GM19372 (cell line): ENCODE measurements around the gene TXLNG.
"Not testable (repeated sequence)": the region's sequence is repeated elsewhere in the genome, so short reads cannot be mapped to it uniquely, and the experiment has no call there.

Source experiments
- ATAC-seq: cut with Tn5 transposase; IDR thresholded peaks from one replicate; pipeline ENCODE4 v1.9.1; 2021; ENCODE audit warnings: mild to moderate bottlenecking, low read depth, moderate library complexity; ENCODE audit not compliant: unreplicated experiment

The TXLNG gene

DNA sequence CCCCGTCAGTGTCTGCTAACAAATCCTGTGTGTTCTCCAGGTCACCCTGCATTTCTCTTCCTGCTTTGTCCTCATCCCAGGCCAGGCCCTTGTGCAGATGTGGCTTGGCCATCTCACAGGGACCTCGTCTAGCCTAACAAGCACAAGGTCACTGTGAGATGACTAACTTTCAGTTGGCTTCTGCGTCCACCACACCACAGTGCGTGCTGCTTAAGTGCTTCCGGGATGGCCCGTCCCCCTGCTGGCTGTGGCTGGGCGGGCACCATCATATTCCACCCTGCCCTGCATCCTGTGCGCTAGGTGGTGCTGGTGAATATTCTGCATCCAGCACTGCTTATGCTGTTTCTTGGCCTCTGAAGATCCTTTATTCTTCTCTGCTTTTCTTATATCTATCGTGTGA, 50.1 kb downstream of the TXLNG start:
- no peak for ATAC-seq

GRCh38 chrX:16838202-16839066, 52.2 kb downstream of the TXLNG start:
- ATAC-seq = no peak

GRCh38 chrX:16839219-16839851, 53.1 kb downstream of the TXLNG start:
- ATAC-seq = no peak

- no peak for ATAC-seq
Observed at GRCh38 chrX:16839852-16840460, 53.7 kb downstream of the TXLNG start.

DNA sequence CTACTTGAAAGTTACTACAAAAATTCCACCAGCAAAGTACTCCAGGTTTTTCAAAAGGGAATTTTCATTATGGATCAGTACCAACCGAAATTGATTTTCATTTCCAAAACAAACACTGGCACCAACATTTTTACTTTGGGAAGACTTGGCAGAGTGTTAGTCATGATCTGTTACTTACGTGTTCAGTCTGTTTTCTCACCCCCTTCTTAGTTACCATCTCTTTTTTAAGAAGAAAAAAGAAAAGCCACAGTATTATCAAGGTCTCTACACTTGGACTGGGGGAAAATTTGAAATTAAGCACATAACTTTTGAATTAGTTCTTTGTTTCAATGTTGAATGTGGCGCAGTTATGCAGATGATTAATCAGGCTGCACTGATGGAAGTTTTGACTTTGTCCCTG, 56.4 kb downstream of the TXLNG start:
- ATAC-seq = no peak

DNA sequence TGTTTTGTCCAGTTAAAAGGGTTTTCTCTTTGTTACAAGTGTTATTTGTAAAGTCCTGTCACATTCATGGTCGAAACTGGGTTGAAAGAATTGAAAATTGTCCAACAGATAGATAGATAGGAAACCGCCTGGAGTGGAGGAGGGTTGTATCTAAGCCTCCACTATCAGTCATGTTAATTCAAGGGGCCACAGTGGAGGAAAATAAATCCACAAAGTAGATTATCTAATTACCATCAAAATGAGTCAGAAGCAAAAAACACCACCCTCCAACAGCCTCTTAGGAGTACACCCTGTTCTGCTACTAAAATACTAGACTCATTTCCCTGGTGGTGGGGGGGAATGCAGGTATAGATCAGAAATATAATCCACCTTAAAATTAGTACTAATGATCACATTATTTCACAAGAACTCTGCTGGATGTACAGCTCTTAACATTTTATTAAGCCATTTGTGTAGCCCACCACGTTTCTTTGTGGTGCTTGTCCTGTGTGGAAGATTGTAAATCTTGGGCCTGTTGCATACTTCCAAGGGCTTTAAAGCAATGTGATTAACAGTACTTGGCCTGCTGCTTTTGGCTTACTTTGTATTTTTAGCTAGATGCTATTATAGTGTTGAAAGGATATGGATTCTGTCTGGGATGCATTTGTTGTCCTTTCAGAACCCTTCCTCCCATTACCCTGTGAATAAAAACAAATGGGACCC, 57.1 kb downstream of the TXLNG start:
- ATAC-seq = no peak

- ATAC-seq = no peak
Observed at GRCh38 chrX:16845686-16846085, 59.4 kb downstream of the TXLNG start.

DNA sequence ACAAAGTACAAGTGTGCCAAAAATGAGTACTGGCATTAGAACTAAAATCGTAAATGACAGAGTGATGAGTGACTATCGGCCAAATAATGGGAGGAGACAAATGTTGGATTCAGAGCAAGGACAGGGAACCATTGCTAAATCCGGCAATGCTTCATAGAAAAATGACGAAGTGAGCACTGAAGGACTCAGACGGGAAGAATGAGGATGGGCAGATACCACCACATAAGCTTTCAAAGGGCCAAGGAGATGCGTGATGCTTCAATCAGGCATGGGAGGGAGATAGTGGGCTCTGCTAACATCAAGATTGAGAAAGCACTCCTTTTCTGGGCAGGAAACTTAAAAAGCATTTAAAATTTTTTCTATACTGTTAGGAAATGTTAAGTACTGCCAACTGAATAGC, 62.3 kb downstream of the TXLNG start:
- no peak for ATAC-seq

DNA sequence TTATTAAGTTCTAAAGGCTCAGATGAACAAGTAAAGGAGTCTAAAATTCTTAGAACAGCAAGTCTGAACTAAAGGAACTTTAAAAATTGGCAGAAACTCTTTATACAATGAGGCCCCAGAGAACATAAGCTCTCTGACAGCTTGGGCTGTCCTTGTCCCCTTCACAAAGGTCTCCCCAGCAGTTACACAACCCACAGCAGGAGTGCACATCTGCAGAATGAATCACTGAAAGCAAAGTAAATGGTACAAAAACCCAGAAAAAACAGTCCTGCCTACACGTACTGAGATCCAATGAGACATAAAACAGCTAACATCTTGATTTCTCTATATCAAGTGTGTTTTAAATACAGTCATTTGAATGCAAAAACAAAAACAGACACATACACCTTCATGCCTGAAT, 65.2 kb downstream of the TXLNG start:
- no peak for ATAC-seq

DNA sequence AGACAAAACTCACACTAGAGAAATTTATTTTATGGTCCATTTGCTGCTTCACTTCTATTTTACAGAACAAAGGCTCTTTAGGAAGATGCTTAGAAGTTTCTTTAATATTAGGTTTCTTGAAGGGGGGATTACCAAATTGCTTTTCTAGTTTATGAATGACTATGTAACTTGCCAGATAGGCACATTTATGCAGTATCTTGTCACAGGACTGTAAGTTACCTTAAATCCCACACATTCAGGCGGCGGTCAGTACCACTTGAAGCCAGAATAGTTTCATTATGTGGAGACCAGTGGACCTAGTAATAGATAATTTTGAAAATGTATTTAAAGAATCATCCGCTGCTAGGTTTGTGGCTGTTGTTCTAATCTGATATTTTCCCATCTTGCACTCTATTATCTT, 65.6 kb downstream of the TXLNG start:
- no peak for ATAC-seq

- ATAC-seq = no peak
Observed at GRCh38 chrX:16852617-16853179, 66.4 kb downstream of the TXLNG start.

DNA sequence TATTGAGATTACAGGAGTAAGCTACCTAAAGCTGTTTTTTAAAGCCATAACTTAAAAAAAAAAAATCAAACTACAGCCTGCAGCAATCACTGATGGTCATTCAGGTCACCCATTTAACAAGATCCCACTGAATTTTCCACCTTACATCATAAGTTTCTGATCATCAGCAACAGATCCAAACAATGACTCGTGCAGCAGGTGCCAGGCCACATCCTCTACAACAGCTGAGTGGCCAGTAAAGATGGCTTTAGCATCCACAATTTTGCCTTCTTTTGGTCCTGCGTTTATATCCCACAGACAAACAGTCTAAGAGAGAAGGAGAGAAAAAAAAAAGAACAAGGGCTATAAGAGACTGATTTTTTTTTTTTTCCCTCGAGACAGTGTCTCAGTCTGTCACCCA, 67.3 kb downstream of the TXLNG start:
- no peak for ATAC-seq

DNA sequence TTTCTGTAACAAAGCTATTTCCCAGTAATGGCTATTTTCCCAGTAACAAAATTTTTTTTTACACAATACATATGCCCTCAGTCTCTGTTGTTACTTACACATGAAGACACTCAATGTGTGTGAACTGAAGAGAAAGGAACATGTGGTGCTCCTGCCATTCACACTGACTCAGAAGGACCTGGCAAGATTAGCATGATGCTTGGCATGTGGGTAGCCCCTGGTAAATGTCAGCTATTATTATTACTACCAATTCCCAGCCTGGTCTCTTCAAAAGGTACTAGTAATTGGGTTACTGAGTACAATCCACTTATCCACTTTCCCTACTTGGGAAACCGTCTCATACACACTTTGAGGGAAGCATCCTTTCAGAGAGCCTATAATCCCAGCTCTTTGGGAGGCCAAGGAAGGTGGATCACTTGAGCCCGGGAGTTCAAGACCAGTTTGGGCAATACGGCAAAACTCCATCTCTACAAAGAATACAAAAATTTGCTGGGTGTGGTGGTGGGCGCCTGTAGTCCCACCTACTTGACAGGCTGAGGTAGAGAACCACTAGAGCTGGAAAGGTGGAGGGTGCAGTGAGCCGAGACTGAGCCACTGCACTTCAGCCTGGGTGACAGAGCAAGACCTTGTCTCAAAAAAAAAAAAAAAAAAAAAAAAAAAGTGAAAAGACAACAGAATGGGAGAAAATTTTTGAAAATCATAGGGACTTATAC, 69.3 kb downstream of the TXLNG start:
- no peak for ATAC-seq

DNA sequence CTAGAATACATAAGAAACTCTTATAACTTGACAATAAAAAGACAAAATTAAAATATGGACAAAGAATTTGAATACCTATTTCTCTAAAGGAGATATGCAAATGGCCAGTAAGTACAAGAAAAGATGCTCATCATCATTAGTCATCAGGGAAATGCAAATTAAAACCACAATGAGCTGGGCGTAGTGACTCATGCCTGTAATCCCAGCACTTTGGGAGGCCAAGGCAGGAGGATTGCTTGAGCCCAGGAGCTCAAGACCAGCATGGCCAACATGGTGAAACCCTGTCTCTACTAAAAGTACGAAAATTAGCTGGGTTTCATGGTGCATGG, 69.8 kb downstream of the TXLNG start:
- ATAC-seq = not testable (repeated sequence)

- no peak for ATAC-seq
Observed at GRCh38 chrX:16856744-16857143, 70.5 kb downstream of the TXLNG start.

GRCh38 chrX:16862829-16863228, 76.6 kb downstream of the TXLNG start:
- ATAC-seq = no peak

- no peak for ATAC-seq
Observed at GRCh38 chrX:16867947-16868346, 81.7 kb downstream of the TXLNG start.

- ATAC-seq = no peak
Observed at GRCh38 chrX:16868920-16869319, 82.7 kb downstream of the TXLNG start.

DNA sequence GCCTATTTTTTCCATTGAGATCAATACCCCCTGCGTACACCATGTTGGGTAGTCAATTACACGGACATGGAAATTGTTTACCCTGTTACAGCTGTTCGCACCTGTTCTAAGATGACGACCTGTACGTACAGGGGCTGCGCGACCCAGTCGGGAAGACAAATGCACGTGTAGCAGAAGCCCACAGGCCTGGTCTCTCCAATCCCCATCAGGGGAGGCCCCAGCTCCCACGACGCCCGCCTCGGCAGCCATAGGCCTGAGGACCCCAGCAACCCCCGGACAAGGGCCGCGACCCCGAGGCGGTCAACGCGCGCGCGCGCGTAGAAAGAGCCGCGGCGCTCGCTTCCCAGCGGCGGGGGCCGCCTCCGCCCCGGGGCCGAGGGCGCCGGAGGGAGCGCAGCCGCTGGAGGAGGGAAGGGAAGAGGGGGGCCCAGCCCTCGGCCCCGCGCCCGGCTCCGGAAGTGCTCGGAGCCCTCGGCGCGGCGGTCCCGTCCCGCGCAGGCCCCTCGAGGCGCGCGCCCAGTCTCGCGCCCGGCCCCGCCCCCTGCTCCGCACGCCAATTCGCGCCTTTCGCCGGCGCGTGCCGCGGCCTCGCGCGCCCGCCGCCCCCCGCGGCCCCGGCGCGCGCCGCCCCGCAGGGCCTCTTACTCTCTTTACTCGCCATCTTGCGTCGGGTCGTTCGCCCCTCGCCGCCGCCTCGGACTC, 83.3 kb downstream of the TXLNG start:
- peak; percentile 43 for ATAC-seq
